ENCODE results near the gene CNOT1.
"Not testable (repeated sequence)": the region's sequence is repeated elsewhere in the genome, so short reads cannot be mapped to it uniquely, and the experiment has no call there.

CNOT1 gene

GRCh38 chr16:58582971-58583765 lies 46.5 kb downstream of the CNOT1 start:
- H3K4me3 ChIP-seq (ENCODE audit: insufficient read depth, low read depth, low read length) = no peak overlapping the region
- H3K4me1 ChIP-seq (ENCODE audit: control insufficient read depth, insufficient read depth, low read length) = no peaks in the 10 kb centered on the region
- no peaks in the 10 kb centered on the region for H3K9me3 ChIP-seq (ENCODE audit: control insufficient read depth, low read length)
- H3K27me3 ChIP-seq (ENCODE audit: control insufficient read depth, insufficient read depth, low read length, poor library complexity, severe bottlenecking) = no peaks in the 10 kb centered on the region
- 96 to 97% methylated on average over 7 to 8 of the region's 8 CpGs for WGBS, 2 experiments
- no peak overlapping the region for H3K27ac ChIP-seq (ENCODE audit: insufficient read depth, low read depth, low read length, poor library complexity, severe bottlenecking)
- H3K36me3 ChIP-seq (ENCODE audit: control insufficient read depth, insufficient read depth, low read length) = peaks cover 65% of the 10 kb centered on the region

GRCh38 chr16:58582133-58582532 lies 47.5 kb downstream of the CNOT1 start:
- H3K4me3 ChIP-seq (ENCODE audit: insufficient read depth, low read depth, low read length) = no peak overlapping the region
- peaks cover 64% of the 10 kb centered on the region for H3K36me3 ChIP-seq (ENCODE audit: control insufficient read depth, insufficient read depth, low read length)
- no peak overlapping the region for H3K27ac ChIP-seq (ENCODE audit: insufficient read depth, low read depth, low read length, poor library complexity, severe bottlenecking)
- H3K4me1 ChIP-seq (ENCODE audit: control insufficient read depth, insufficient read depth, low read length) = no peaks in the 10 kb centered on the region
- no peaks in the 10 kb centered on the region for H3K27me3 ChIP-seq (ENCODE audit: control insufficient read depth, insufficient read depth, low read length, poor library complexity, severe bottlenecking)
- no peaks in the 10 kb centered on the region for H3K9me3 ChIP-seq (ENCODE audit: control insufficient read depth, low read length)
- 95 to 97% methylated on average over 5 of the region's 6 CpGs for WGBS, 2 experiments

- Histone ChIP-seq H3K4me1 (ENCODE audit: control insufficient read depth, insufficient read depth, low read length) (no peaks in the 10 kb centered on the region), H3K4me3 (ENCODE audit: insufficient read depth, low read depth, low read length) (no peak overlapping the region), H3K36me3 (ENCODE audit: control insufficient read depth, insufficient read depth, low read length) (peaks cover 69% of the 10 kb centered on the region), H3K27me3 (ENCODE audit: control insufficient read depth, insufficient read depth, low read length, poor library complexity, severe bottlenecking) (no peaks in the 10 kb centered on the region), H3K9me3 (ENCODE audit: control insufficient read depth, low read length) (no peaks in the 10 kb centered on the region), H3K27ac (ENCODE audit: insufficient read depth, low read depth, low read length, poor library complexity, severe bottlenecking) (no peak overlapping the region)
- WGBS, 2 experiments = 87 to 88% methylated on average over 8 of the region's 8 CpGs
Measured at GRCh38 chr16:58579587-58579986, 50.0 kb downstream of the CNOT1 start.

- H3K36me3 ChIP-seq (ENCODE audit: control insufficient read depth, insufficient read depth, low read length) = peaks cover 79% of the 10 kb centered on the region
- H3K9me3 ChIP-seq (ENCODE audit: control insufficient read depth, low read length) = no peaks in the 10 kb centered on the region
- no peak overlapping the region for H3K4me3 ChIP-seq (ENCODE audit: insufficient read depth, low read depth, low read length)
- 94 to 97% methylated on average over 3 of the region's 3 CpGs for WGBS, 2 experiments
- H3K27ac ChIP-seq (ENCODE audit: insufficient read depth, low read depth, low read length, poor library complexity, severe bottlenecking) = no peak overlapping the region
- no peaks in the 10 kb centered on the region for H3K27me3 ChIP-seq (ENCODE audit: control insufficient read depth, insufficient read depth, low read length, poor library complexity, severe bottlenecking)
- H3K4me1 ChIP-seq (ENCODE audit: control insufficient read depth, insufficient read depth, low read length) = no peaks in the 10 kb centered on the region
Measured at GRCh38 chr16:58578642-58579041, 51.0 kb downstream of the CNOT1 start.

- WGBS, 2 experiments = 90 to 94% methylated on average over 1 of the region's 1 CpG
- no peaks in the 10 kb centered on the region for H3K27me3 ChIP-seq (ENCODE audit: control insufficient read depth, insufficient read depth, low read length, poor library complexity, severe bottlenecking)
- no peak overlapping the region for H3K27ac ChIP-seq (ENCODE audit: insufficient read depth, low read depth, low read length, poor library complexity, severe bottlenecking)
- H3K9me3 ChIP-seq (ENCODE audit: control insufficient read depth, low read length) = no peaks in the 10 kb centered on the region
- no peaks in the 10 kb centered on the region for H3K4me1 ChIP-seq (ENCODE audit: control insufficient read depth, insufficient read depth, low read length)
- H3K36me3 ChIP-seq (ENCODE audit: control insufficient read depth, insufficient read depth, low read length) = peaks cover 71% of the 10 kb centered on the region
- H3K4me3 ChIP-seq (ENCODE audit: insufficient read depth, low read depth, low read length) = no peak overlapping the region
Measured at GRCh38 chr16:58577141-58577540, 52.5 kb downstream of the CNOT1 start.

GRCh38 chr16:58574895-58575294 lies 54.7 kb downstream of the CNOT1 start:
- WGBS, 2 experiments = 92 to 96% methylated on average over 4 of the region's 4 CpGs
- no peaks in the 10 kb centered on the region for H3K9me3 ChIP-seq (ENCODE audit: control insufficient read depth, low read length)
- no peak overlapping the region for H3K27ac ChIP-seq (ENCODE audit: insufficient read depth, low read depth, low read length, poor library complexity, severe bottlenecking)
- no peaks in the 10 kb centered on the region for H3K4me1 ChIP-seq (ENCODE audit: control insufficient read depth, insufficient read depth, low read length)
- H3K27me3 ChIP-seq (ENCODE audit: control insufficient read depth, insufficient read depth, low read length, poor library complexity, severe bottlenecking) = no peaks in the 10 kb centered on the region
- H3K4me3 ChIP-seq (ENCODE audit: insufficient read depth, low read depth, low read length) = no peak overlapping the region
- peaks cover 60% of the 10 kb centered on the region for H3K36me3 ChIP-seq (ENCODE audit: control insufficient read depth, insufficient read depth, low read length)

- H3K4me3 ChIP-seq (ENCODE audit: insufficient read depth, low read depth, low read length); H3K4me1 ChIP-seq (ENCODE audit: control insufficient read depth, insufficient read depth, low read length); H3K27ac ChIP-seq (ENCODE audit: insufficient read depth, low read depth, low read length, poor library complexity, severe bottlenecking); H3K9me3 ChIP-seq (ENCODE audit: control insufficient read depth, low read length); H3K27me3 ChIP-seq (ENCODE audit: control insufficient read depth, insufficient read depth, low read length, poor library complexity, severe bottlenecking): not testable (repeated sequence)
- peaks cover 35% of the 10 kb centered on the region for H3K36me3 ChIP-seq (ENCODE audit: control insufficient read depth, insufficient read depth, low read length)
- 96 to 97% methylated on average over 4 of the region's 4 CpGs for WGBS, 2 experiments
Measured at GRCh38 chr16:58565697-58566096, 63.9 kb downstream of the CNOT1 start.

- H3K9me3 ChIP-seq (ENCODE audit: control insufficient read depth, low read length) = no peaks in the 10 kb centered on the region
- H3K27ac ChIP-seq (ENCODE audit: insufficient read depth, low read depth, low read length, poor library complexity, severe bottlenecking) = no peak overlapping the region
- H3K36me3 ChIP-seq (ENCODE audit: control insufficient read depth, insufficient read depth, low read length) = peaks cover 39% of the 10 kb centered on the region
- H3K4me3 ChIP-seq (ENCODE audit: insufficient read depth, low read depth, low read length) = no peak overlapping the region
- 90 to 100% methylated on average over 3 of the region's 4 CpGs for WGBS, 2 experiments
- H3K27me3 ChIP-seq (ENCODE audit: control insufficient read depth, insufficient read depth, low read length, poor library complexity, severe bottlenecking) = no peaks in the 10 kb centered on the region
- H3K4me1 ChIP-seq (ENCODE audit: control insufficient read depth, insufficient read depth, low read length) = no peaks in the 10 kb centered on the region
Measured at GRCh38 chr16:58563775-58564174, 65.9 kb downstream of the CNOT1 start.

GRCh38 chr16:58563235-58563634 lies 66.4 kb downstream of the CNOT1 start:
- H3K4me3 ChIP-seq (ENCODE audit: insufficient read depth, low read depth, low read length) = no peak overlapping the region
- H3K9me3 ChIP-seq (ENCODE audit: control insufficient read depth, low read length) = no peaks in the 10 kb centered on the region
- H3K27me3 ChIP-seq (ENCODE audit: control insufficient read depth, insufficient read depth, low read length, poor library complexity, severe bottlenecking) = no peaks in the 10 kb centered on the region
- no peaks in the 10 kb centered on the region for H3K4me1 ChIP-seq (ENCODE audit: control insufficient read depth, insufficient read depth, low read length)
- peaks cover 44% of the 10 kb centered on the region for H3K36me3 ChIP-seq (ENCODE audit: control insufficient read depth, insufficient read depth, low read length)
- H3K27ac ChIP-seq (ENCODE audit: insufficient read depth, low read depth, low read length, poor library complexity, severe bottlenecking) = no peak overlapping the region

- Histone ChIP-seq H3K4me3 (ENCODE audit: insufficient read depth, low read depth, low read length) (no peak overlapping the region), H3K4me1 (ENCODE audit: control insufficient read depth, insufficient read depth, low read length) (no peaks in the 10 kb centered on the region), H3K36me3 (ENCODE audit: control insufficient read depth, insufficient read depth, low read length) (peaks cover 54% of the 10 kb centered on the region), H3K27ac (ENCODE audit: insufficient read depth, low read depth, low read length, poor library complexity, severe bottlenecking) (no peak overlapping the region), H3K27me3 (ENCODE audit: control insufficient read depth, insufficient read depth, low read length, poor library complexity, severe bottlenecking) (no peaks in the 10 kb centered on the region), H3K9me3 (ENCODE audit: control insufficient read depth, low read length) (no peaks in the 10 kb centered on the region)
- WGBS, 2 experiments = 98% methylated on average over 2 of the region's 2 CpGs
Measured at GRCh38 chr16:58556678-58557077, 72.9 kb downstream of the CNOT1 start.

All from ectodermal cell (in vitro differentiated cells).